ENCODE measurements around the gene NDC1.

Gene NDC1

DNA sequence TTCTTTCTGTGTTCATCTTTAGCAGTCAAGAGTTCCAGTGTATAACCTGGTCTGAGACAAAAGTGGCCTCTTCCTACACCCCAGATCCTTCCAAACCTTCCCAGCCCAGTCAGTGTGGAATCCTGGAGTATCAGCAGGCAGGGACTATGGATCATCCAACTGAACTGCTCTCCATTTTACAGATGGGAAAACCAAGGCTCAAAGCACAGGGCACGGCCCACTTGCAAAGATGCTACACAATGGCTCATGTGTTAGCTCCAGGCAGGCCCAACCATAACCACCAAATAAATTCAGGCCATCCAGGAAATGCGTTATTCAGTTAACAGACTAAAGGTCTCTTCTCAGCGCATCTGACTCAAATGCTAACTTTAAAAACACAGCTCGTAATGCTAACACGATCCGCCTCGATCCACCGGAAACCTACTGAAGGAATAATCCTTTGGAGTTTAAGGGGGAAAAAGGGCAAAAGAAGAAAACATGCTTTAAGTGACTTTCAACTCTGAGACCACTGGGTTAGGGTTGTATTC, 106.3 kb downstream of the NDC1 start:
- Mint-ChIP-seq H3K27ac (no peak overlapping the region), H3K9me3 (no peaks in the 10 kb centered on the region), H3K27me3 (ENCODE audit: low read depth, poor library complexity) (peaks cover 25% of the 10 kb centered on the region), H3K4me1 (peaks cover 70% of the 10 kb centered on the region), H3K36me3 (ENCODE audit: low read depth) (no peaks in the 10 kb centered on the region), H3K4me3 (no peak overlapping the region)
- TF ChIP-seq, protein P1, sequence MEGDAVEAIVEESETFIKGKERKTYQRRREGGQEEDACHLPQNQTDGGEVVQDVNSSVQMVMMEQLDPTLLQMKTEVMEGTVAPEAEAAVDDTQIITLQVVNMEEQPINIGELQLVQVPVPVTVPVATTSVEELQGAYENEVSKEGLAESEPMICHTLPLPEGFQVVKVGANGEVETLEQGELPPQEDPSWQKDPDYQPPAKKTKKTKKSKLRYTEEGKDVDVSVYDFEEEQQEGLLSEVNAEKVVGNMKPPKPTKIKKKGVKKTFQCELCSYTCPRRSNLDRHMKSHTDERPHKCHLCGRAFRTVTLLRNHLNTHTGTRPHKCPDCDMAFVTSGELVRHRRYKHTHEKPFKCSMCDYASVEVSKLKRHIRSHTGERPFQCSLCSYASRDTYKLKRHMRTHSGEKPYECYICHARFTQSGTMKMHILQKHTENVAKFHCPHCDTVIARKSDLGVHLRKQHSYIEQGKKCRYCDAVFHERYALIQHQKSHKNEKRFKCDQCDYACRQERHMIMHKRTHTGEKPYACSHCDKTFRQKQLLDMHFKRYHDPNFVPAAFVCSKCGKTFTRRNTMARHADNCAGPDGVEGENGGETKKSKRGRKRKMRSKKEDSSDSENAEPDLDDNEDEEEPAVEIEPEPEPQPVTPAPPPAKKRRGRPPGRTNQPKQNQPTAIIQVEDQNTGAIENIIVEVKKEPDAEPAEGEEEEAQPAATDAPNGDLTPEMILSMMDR (IDR thresholded peaks at IDR 0.05), result no peak
- DNase-seq, result no peak

DNA sequence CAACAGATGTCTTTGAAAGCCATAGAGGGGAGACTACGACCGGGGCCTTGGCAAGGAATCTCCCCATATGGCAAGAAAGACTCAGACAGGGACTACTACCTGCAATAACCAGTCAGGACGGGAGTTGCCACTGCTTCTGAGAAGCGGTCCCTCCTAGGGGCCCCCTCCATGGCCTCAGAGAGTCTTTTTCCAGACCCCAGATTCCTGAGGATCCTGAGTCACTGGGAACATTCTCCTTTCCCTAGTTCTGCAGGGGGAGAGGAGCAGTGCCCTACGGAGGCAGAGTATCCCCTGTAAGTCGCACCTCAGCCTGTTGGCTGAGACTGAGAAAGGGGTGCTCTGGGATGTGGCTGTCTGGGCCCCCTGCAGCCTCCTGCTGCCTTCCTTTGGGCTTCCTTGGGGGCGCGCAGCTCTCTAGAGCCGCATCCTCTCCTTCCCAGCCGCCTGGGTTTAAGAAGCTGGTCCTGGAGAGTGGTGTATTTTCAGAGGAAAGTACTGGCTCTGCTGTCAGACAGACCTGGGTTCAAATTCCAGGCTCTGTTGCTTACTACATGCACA, 107.0 kb downstream of the NDC1 start:
- DNase-seq, result no peak
- Mint-ChIP-seq H3K9me3 (no peaks in the 10 kb centered on the region), H3K36me3 (ENCODE audit: low read depth) (no peaks in the 10 kb centered on the region), H3K4me1 (peaks cover 67% of the 10 kb centered on the region), H3K27me3 (ENCODE audit: low read depth, poor library complexity) (peaks cover 18% of the 10 kb centered on the region), H3K27ac (no peak overlapping the region), H3K4me3 (no peak overlapping the region)
- TF ChIP-seq, protein P1 (IDR thresholded peaks at IDR 0.05), result no peak

DNA sequence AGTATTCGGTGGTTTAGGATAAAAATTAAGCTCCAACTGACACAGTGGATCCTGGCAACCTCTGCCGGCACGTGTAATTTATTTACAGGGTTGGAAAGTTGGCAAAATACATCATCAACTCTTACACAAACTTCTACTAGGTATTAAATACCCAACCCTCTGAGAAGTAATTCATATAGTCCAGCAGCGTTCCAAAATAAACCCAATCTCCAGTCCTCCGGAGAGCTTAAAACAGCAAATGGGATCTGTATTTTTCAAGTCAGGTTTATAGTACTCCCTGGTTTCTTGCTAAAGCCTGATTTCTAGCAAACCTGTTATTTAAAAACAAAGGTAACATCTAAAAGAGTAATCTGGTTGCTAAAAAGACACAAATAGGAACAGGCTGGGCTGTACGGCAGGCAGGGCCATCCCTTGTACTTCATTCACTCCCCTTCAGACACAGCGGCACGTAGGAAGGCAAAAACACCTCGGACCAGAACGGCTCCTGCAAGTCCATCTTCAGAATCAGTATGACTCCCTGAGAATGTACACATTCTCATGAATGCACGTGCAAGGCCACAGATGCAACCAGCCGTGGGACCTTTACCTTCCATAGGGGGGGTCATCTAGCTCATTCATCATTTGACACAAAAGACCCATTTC, 107.8 kb downstream of the NDC1 start:
- peaks cover 60% of the 10 kb centered on the region for H3K4me1 Mint-ChIP-seq
- TF ChIP-seq, protein P1 (IDR thresholded peaks at IDR 0.05), result no peak
- no peaks in the 10 kb centered on the region for H3K9me3 Mint-ChIP-seq
- no peak overlapping the region for H3K27ac Mint-ChIP-seq
- no peaks in the 10 kb centered on the region for H3K36me3 Mint-ChIP-seq (ENCODE audit: low read depth)
- H3K4me3 Mint-ChIP-seq, result no peak overlapping the region
- peaks cover 18% of the 10 kb centered on the region for H3K27me3 Mint-ChIP-seq (ENCODE audit: low read depth, poor library complexity)
- no peak for DNase-seq

DNA sequence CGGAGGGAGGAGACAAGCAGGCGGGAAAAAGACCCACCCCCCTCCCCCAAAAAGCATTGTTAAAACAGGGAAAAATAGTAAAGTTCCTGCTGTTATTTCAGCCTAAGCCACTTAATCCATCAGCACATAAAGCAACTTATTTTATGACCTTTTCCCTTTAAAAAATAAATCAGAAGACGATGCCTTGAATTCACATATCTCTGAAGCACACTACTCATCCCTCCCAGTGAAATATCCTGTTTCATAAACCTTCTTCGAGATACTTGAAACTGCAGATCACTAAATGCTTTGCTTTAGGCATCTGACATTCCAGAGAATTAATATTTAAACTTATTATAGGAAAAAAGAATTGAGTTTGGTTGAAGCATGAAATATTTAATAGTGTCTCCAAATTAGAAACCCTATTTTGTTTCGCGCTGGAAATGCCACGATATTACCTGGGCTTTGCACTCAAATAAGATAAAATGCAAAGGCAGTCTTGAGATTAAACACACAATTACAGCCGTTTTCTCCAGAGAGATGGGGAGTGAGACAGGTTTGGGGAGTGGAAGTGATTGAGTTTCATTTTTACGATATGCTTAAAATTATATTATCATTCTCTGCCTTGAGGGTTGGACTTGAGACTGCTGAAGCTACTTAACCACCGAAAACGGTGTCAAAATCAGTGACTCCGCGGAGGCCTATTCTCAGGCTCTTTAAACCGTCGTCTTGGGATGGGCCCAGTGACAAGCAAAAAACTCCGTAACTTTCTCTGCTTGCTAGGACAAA, 108.5 kb downstream of the NDC1 start:
- Mint-ChIP-seq H3K27ac (no peak overlapping the region), H3K9me3 (no peaks in the 10 kb centered on the region), H3K36me3 (ENCODE audit: low read depth) (no peaks in the 10 kb centered on the region), H3K4me1 (peaks cover 53% of the 10 kb centered on the region), H3K27me3 (ENCODE audit: low read depth, poor library complexity) (peaks cover 23% of the 10 kb centered on the region), H3K4me3 (no peak overlapping the region)
- no peak for DNase-seq
- TF ChIP-seq, protein P1 (IDR thresholded peaks at IDR 0.05), result no peak

DNA sequence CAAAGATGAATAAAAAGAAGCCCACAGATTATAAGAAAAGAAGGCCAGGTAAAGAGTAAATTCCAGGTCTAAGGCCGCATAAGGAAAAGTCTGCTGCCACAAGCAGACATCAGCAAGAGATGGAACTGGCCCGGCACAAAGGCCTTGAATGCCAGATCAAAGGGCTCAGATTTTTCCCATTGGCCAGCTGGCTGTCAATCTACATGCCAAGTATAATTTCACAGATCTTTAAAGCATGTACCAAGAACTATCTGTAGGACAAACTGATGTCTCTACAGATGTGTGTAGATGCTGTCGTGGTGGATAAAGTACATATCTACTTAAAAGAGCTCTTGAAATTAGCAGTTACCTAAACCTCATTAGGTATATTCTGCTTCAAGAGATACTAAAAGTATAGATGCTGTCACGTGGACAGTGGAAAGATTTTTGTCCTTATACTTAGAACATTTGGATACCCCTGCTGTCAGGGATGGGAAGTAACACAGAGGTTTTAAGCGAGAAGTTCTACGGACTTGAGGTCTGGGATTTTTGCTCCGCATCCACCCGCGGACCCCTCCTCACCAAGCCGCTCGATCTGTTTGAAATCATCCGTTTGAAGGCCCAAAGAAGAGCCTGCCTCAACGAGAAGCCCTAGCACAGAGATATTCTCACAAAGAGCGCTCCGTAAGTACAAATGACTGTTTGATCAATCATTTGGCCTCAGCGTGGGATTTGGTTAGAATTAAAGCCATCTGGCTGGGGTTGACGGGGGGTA, 109.2 kb downstream of the NDC1 start:
- H3K36me3 Mint-ChIP-seq (ENCODE audit: low read depth), result no peaks in the 10 kb centered on the region
- DNase-seq, result no peak
- no peaks in the 10 kb centered on the region for H3K9me3 Mint-ChIP-seq
- H3K4me3 Mint-ChIP-seq, result no peak overlapping the region
- no peak overlapping the region for H3K27ac Mint-ChIP-seq
- H3K4me1 Mint-ChIP-seq, result peaks cover 46% of the 10 kb centered on the region
- peaks cover 25% of the 10 kb centered on the region for H3K27me3 Mint-ChIP-seq (ENCODE audit: low read depth, poor library complexity)
- TF ChIP-seq, protein P1 (IDR thresholded peaks at IDR 0.05), result no peak
